ENCODE measurements around the gene ANKRD40.
A peak's percentile ranks its signal among the peaks of the same experiment; 100 is the strongest.

Gene ANKRD40

DNA sequence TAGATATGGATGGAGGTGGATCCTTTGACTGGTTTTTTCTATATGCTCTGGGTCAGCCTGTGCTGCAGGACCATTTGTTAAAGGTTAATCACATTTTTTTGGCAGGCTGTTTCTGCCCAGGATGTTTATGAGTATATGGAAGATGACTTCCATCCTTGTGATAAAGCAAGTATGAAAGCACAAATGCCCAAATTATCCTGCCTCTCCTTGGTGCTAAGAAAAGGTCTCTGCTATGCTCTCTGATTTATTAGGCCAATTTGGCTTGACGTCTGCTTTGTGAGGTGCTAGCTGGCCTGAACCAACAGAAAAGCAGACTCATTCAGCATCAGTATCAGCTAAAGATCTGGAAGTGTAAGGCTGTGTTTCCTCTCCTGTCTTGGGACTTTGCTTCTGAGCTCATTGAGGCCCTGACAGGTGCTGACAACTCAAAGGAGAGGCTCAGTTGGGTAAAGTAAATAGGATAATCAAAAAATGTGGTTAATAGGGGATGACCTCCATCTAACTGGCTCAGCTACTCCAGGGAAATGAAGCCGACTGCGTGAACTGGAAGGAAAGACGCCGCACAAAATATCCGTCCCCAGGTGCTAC is 15.2 kb downstream of the ANKRD40 start:
- no peak for TF ChIP-seq CTCF (conservative IDR thresholded peaks at IDR 0.05)
- peak overlapping the region; percentile 99 for H3K27ac ChIP-seq

DNA sequence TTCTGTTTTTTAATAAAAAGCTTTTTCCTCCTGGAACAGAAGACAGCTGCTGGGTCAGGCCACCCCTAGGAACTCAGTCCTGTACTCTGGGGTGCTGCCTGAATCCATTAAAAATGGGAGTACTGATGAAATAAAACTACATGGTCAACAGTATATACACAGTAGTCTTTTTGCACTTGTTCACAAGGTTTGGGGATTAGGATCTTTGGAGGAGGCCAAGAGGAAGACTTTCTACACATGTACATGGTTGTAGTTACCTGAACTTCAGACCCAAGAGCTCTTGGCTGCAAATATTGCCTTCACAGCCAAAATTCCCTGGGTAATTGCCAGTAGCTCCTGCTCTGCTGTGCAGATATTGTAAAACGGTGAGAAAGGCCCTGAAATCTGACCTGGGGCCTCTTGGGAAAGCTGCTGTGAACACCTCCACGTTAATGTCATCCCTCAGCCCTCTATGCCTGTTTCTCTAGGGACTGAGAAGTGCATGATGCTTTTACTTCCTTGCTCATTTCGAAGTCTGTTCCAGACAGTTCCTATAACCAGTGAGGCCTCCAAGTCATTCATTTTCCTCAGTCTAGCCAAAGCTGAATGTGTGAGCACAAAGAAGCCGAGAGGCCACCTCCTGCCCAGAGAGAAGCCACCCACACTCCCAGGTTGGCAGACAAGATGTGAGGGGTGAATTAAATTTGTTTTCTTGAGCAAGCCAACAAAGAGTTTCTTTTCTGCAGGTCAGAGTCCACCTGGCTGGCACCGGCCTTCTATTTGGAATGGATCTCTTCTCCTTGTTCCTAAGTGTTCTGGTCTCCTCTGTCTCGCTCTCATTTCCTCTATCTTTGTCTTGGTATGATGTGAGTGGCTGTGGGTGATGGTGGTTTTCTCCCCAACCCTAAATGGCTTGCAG is 15.9 kb downstream of the ANKRD40 start:
- TF ChIP-seq CTCF (conservative IDR thresholded peaks at IDR 0.05) = no peak
- H3K27ac ChIP-seq = peak overlapping the region; percentile 99

- H3K27ac ChIP-seq = peak overlapping the region; percentile 99
These were observed 16.7 kb downstream of the ANKRD40 start for GRCh38 chr17:50690887-50691549.

DNA sequence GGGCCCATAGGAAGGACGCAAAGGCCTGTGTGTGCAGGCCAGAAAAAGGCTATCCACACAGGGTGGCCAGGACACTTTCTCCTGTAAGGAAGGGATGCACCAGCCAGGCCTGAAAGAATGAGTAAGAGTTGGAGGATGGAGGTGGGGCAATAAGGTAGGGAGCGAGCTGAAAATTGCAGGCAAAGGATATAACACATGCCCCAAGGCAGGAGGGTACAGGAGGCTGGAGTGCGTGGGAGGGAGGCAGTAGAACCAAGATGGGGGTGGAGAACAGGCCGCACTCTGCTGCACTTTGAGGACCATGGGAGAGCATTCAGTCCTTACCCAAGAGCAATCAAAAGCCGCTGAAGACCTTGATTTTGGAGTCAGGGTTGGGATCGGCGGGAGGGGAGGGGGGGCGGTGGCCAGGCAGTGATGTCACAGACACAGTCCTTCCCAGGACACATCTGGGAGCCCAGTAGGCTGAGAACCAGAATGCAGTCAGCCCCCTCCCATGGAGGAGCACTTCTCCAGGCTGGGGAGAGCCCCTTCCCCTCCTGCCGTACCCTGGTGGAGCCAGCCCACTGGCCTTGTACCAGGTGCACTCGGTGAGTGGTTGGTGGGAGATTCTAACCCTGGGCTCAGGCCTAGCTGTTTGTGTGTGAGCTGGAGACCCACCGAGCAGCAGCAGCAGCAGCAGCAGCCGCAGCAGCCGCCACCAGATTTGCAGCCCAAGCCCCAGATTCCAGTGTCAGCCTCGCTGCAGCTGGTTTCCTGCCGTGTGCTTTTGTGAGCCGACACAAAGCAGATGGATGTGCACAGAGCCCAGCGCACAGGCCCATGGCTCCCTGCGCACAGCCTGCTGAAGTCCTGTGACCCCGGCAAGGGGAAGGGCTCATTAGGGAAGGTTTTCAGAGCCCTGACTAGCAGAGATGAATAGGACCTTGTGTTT is 17.5 kb downstream of the ANKRD40 start:
- no peak for TF ChIP-seq CTCF (conservative IDR thresholded peaks at IDR 0.05)
- H3K27ac ChIP-seq = peak overlapping the region; percentile 99

More at GRCh38 chr17:50690887-50691549, 16.7 kb downstream of the ANKRD40 start:
- no peak for TF ChIP-seq CTCF (conservative IDR thresholded peaks at IDR 0.05)

- H3K27ac ChIP-seq = peak overlapping the region; percentile 99
- TF ChIP-seq CTCF (conservative IDR thresholded peaks at IDR 0.05) = no peak
These were observed 18.5 kb downstream of the ANKRD40 start for GRCh38 chr17:50689251-50689650.

- no peak for TF ChIP-seq CTCF (conservative IDR thresholded peaks at IDR 0.05)
- peak overlapping the region; percentile 99; the same call in 1 of the 2 replicates for H3K27ac ChIP-seq
These were observed 19.5 kb downstream of the ANKRD40 start for GRCh38 chr17:50688245-50688644.

All from VCaP (cell line).